Left lung (tissue), 10 donors: Measurements from ENCODE around the gene DNAJB2. TPM values are rescaled to one million over a fixed set of nuclear protein-coding genes. Genes with fewer than 3 reads are reported as not detected.
"Not testable (repeated sequence)": the region's sequence is repeated elsewhere in the genome, so short reads cannot be mapped to it uniquely, and the experiment has no call there.

Experiments used
- ATAC-seq: fragments of 200-7000 bp; cut with Tn5 transposase; one replicate; pipeline ENCODE4 v1.9.1; 2020; ENCODE audit warnings: moderate library complexity
- DNase-seq, 4 donors: peaks; one replicate each; pipeline ENCODE4 v3.0.0-alpha.2; 2013 to 2020
- H3K27ac ChIP-seq, 2 donors: fragments of 200-600 bp; sonication (generic) in 1 of 2; one replicate each; pipeline versions ENCODE4 v1.5.0 to v1.8.0; 2020 to 2021
- H3K27me3 ChIP-seq, 2 donors: fragments of 200-600 bp; sonication (generic) in 1 of 2; one replicate each; pipeline versions ENCODE4 v1.5.0 to v1.8.0; 2020 to 2021
- H3K36me3 ChIP-seq, 2 donors: fragments of 200-600 bp; sonication (generic) in 1 of 2; one replicate each; pipeline versions ENCODE4 v1.5.0 to v1.8.0; 2020 to 2021
- H3K4me1 ChIP-seq, 2 donors: fragments of 200-600 bp; one replicate each; pipeline ENCODE4 v1.8.0; 2021
- H3K4me3 ChIP-seq, 2 donors: fragments of 200-600 bp; sonication (generic) in 1 of 2; one replicate each; pipeline versions ENCODE4 v1.5.0 to v1.8.0; 2020 to 2021; ENCODE audit warnings: mild to moderate bottlenecking in 1 of 2
- H3K9me3 ChIP-seq, 2 donors: fragments of 200-600 bp; sonication (generic) in 1 of 2; one replicate each; pipeline versions ENCODE4 v1.5.0 to v1.8.0; 2020 to 2021
- CTCF ChIP-seq, 2 donors: fragments of 200-600 bp; sonication (generic) in 1 of 2; IDR thresholded peaks; one replicate each; pipeline versions ENCODE4 v1.5.0 to v1.8.0; 2021; ENCODE audit warnings: antibody characterized with exemption in 2 of 2
- intact Hi-C, 2 donors: fragments of 100-400 bp; cut with DNase I; formaldehyde crosslinking; loops; one replicate each; pipeline versions ENCODE4 v1.11.2 to v1.14.2; 2022
- polyA plus RNA-seq, 6 donors: library from polyadenylated mRNA; unstranded; fragments of 120-200 nt; gene quantifications; one replicate each; pipeline ENCODE4 v1.2.1, GENCODE V29; 2013; ENCODE audit not compliant: insufficient read length in 6 of 6
- total RNA-seq, 2 donors: library from RNA; stranded (reverse); fragmentation: NEBNext Ultra II Directional; extraction: Animal tissue kit (Norgen Biotek cat#: 25700); gene quantifications; one replicate each; pipeline ENCODE4 v1.2.1, GENCODE V29; 2021
- donor health status: DM: no; HTN: yes; CAD: no.
- donor health status: DM: no; HTN: no; CAD: no.

Gene DNAJB2
- total and polyA plus RNA-seq, 8 donors, result 54.2 to 97.4 (median 63.7) TPM

- peak within 1 kb of the TSS; percentile 79 to 97 for H3K27ac ChIP-seq
- ATAC-seq, result peak; percentile 89
- no peaks in the 10 kb centered on the region for H3K9me3 ChIP-seq
- TF ChIP-seq CTCF (IDR thresholded peaks at IDR 0.05), result peak in 1 of 2 donors; percentile 32
- H3K36me3 ChIP-seq, result peaks cover 0 to 14% of the 10 kb centered on the region in 2 donors
- DNase-seq, result peak in 3 of 4 donors; percentile 79 to 97 (median 88)
- peak within 1 kb of the TSS; percentile 54 to 69 for H3K4me3 ChIP-seq
- intact Hi-C loops, result no loop called here
- peaks cover 0 to 26% of the 10 kb centered on the region in 2 donors for H3K27me3 ChIP-seq
- peaks cover 16 to 54% of the 10 kb centered on the region in 2 donors for H3K4me1 ChIP-seq
Observed at GRCh38 chr2:219253753-219254589, 25.2 kb upstream of the DNAJB2 start, which contains the start of gene TUBA4A. TUBA4A (minus strand) TSS chr2:219253918; CDS start chr2:219253858, 60 bp downstream.

- Histone ChIP-seq H3K27ac (peak overlapping the region; percentile 79 to 97), H3K27me3 (peaks cover 0 to 33% of the 10 kb centered on the region in 2 donors), H3K4me3 (peak overlapping the region; percentile 54 to 69), H3K36me3 (peaks cover 0 to 12% of the 10 kb centered on the region in 2 donors), H3K4me1 (peaks cover 10 to 46% of the 10 kb centered on the region in 2 donors), H3K9me3 (no peaks in the 10 kb centered on the region)
- DNase-seq, result peak in 1 of 4 donors; percentile 44
- intact Hi-C loops, result no loop called here
- no peak for TF ChIP-seq CTCF (IDR thresholded peaks at IDR 0.05)
- ATAC-seq, result peak; percentile 5
Observed at GRCh38 chr2:219254590-219255201, 24.5 kb upstream of the DNAJB2 start.

- DNase-seq, H3K27ac ChIP-seq, H3K4me3 ChIP-seq, ATAC-seq, H3K9me3 ChIP-seq, H3K36me3 ChIP-seq, intact Hi-C loops: not testable (repeated sequence)
- peaks cover 0 to 43% of the 10 kb centered on the region in 2 donors for H3K27me3 ChIP-seq
- H3K4me1 ChIP-seq, result peaks cover 0 to 14% of the 10 kb centered on the region in 2 donors
Observed at GRCh38 chr2:219258942-219259341, 20.2 kb upstream of the DNAJB2 start.

GRCh38 chr2:219261024-219261855, 17.9 kb upstream of the DNAJB2 start:
- H3K9me3 ChIP-seq, result no peaks in the 10 kb centered on the region
- no peak for DNase-seq
- no peaks in the 10 kb centered on the region for H3K36me3 ChIP-seq
- no peaks in the 10 kb centered on the region for H3K4me1 ChIP-seq
- H3K4me3 ChIP-seq, result no peak overlapping the region
- no peak for ATAC-seq
- intact Hi-C loops, result no loop called here
- H3K27me3 ChIP-seq, result peaks cover 0 to 36% of the 10 kb centered on the region in 2 donors
- H3K27ac ChIP-seq, result no peak overlapping the region
- TF ChIP-seq CTCF (IDR thresholded peaks at IDR 0.05), result no peak

- Histone ChIP-seq H3K27me3 (peaks cover 0 to 5% of the 10 kb centered on the region in 2 donors), H3K27ac (no peak overlapping the region), H3K4me3 (no peak overlapping the region), H3K9me3 (no peaks in the 10 kb centered on the region), H3K36me3 (no peaks in the 10 kb centered on the region), H3K4me1 (no peaks in the 10 kb centered on the region)
- no peak for TF ChIP-seq CTCF (IDR thresholded peaks at IDR 0.05)
- DNase-seq (no peak), ATAC-seq (no peak)
- intact Hi-C loops, result no loop called here
Observed at GRCh38 chr2:219266232-219266631, 12.9 kb upstream of the DNAJB2 start.
